Neural cell (in vitro differentiated cells): ENCODE data around the gene TACC2. TPM values are rescaled to one million over a fixed set of nuclear protein-coding genes. Genes with fewer than 3 reads are reported as not detected.

ENCODE experiments used
- H2AFZ ChIP-seq: fragments of 200-600, 300-800 bp; sonication (generic), shearing (Covaris generic); 2 replicates; pipeline ENCODE4 v1.6.0; 2014; ENCODE audit warnings: low read depth, mild to moderate bottlenecking, antibody characterized with exemption, low read length, moderate library complexity
- H3F3A ChIP-seq: fragments of 200-600 bp; shearing (Covaris generic); 2 replicates; pipeline ENCODE4 v1.6.1; 2016; ENCODE audit warnings: mild to moderate bottlenecking, moderate library complexity, mixed read lengths, antibody characterized with exemption, low read length; ENCODE audit not compliant: insufficient read depth, poor library complexity, severe bottlenecking
- H3K27ac ChIP-seq: fragments of 200-600, 300-800 bp; sonication (generic), shearing (Covaris generic); 2 replicates; pipeline ENCODE4 v1.5.1; 2014; ENCODE audit warnings: mild to moderate bottlenecking, low read length, moderate library complexity
- H3K27me3 ChIP-seq: fragments of 300-800, 200-600 bp; sonication (generic), shearing (Covaris generic); 2 replicates; pipeline ENCODE4 v1.6.0; 2014; ENCODE audit warnings: mild to moderate bottlenecking, low read depth, low read length, moderate library complexity; ENCODE audit not compliant: insufficient read depth
- H3K36me3 ChIP-seq: fragments of 300-800, 200-600 bp; sonication (generic), shearing (Covaris generic); 2 replicates; pipeline ENCODE4 v1.5.1; 2014; ENCODE audit warnings: mild to moderate bottlenecking, antibody characterized with exemption, low read length, moderate library complexity; ENCODE audit not compliant: insufficient read depth
- H3K4me2 ChIP-seq: fragments of 300-800, 200-600 bp; sonication (generic), shearing (Covaris generic); 2 replicates; pipeline ENCODE4 v1.6.0; 2014; ENCODE audit warnings: mild to moderate bottlenecking, low read length
- H3K4me3 ChIP-seq: fragments of 300-800, 200-600 bp; sonication (generic), shearing (Covaris generic); 2 replicates; pipeline ENCODE4 v1.5.1; 2014; ENCODE audit warnings: mild to moderate bottlenecking, low read length, moderate library complexity
- H3K79me2 ChIP-seq: fragments of 200-600 bp; shearing (Covaris generic); replicated peaks from 2 replicates; pipeline ENCODE4 v1.6.0; 2014; ENCODE audit warnings: mild to moderate bottlenecking, low read length, moderate library complexity; ENCODE audit not compliant: insufficient read depth
- H3K9ac ChIP-seq: fragments of 300-800, 200-600 bp; sonication (generic), shearing (Covaris generic); 2 replicates; pipeline ENCODE4 v1.6.1; 2016; ENCODE audit warnings: mild to moderate bottlenecking, low read length, mixed read lengths
- H3K9me2 ChIP-seq: fragments of 200-600 bp; shearing (Covaris generic); 2 replicates; pipeline ENCODE4 v1.6.1; 2016; ENCODE audit warnings: mild to moderate bottlenecking, low read length, mixed read lengths; ENCODE audit not compliant: insufficient read depth
- H3K9me3 ChIP-seq: fragments of 200-600, 300-800 bp; sonication (generic), shearing (Covaris generic); 2 replicates; pipeline ENCODE4 v1.6.1; 2016; ENCODE audit warnings: mild to moderate bottlenecking, mixed run types, low read length, moderate library complexity, mixed read lengths
- H4K20me1 ChIP-seq: fragments of 200-600 bp; shearing (Covaris generic); 2 replicates; pipeline ENCODE4 v1.6.1; 2016; ENCODE audit warnings: mild to moderate bottlenecking, mixed run types; ENCODE audit not compliant: insufficient read depth
- EP300 ChIP-seq: fragments of 450-650 bp; conservative IDR thresholded peaks from 2 replicates; pipeline ENCODE4 v1.6.1; 2014; ENCODE audit warnings: antibody characterized with exemption, mild to moderate bottlenecking, moderate library complexity; ENCODE audit not compliant: poor library complexity, severe bottlenecking
- EZH2 ChIP-seq: fragments of 200-600, 300-800 bp; shearing (Covaris generic), sonication (generic); IDR thresholded peaks from 2 replicates; pipeline ENCODE4 v1.6.1; 2014; ENCODE audit warnings: antibody characterized with exemption, low read length, borderline replicate concordance, mild to moderate bottlenecking; ENCODE audit not compliant: insufficient read depth, poor library complexity, severe bottlenecking
- MXI1 ChIP-seq: fragments of 450-650 bp; conservative IDR thresholded peaks from 2 replicates; pipeline ENCODE4 v1.6.1; 2014; ENCODE audit warnings: antibody characterized with exemption, mild to moderate bottlenecking; ENCODE audit not compliant: poor library complexity, severe bottlenecking
- POLR2AphosphoS5 ChIP-seq: IDR thresholded peaks from 2 replicates; pipeline ENCODE4 v1.6.1; 2012
- RAD21 ChIP-seq: fragments of 450-650 bp; conservative IDR thresholded peaks from 2 replicates; pipeline ENCODE4 v1.6.1; 2014; ENCODE audit warnings: antibody characterized with exemption, mild to moderate bottlenecking, moderate library complexity
- SMC3 ChIP-seq: fragments of 450-650 bp; conservative IDR thresholded peaks from 2 replicates; pipeline ENCODE4 v1.6.1; 2014; ENCODE audit warnings: antibody characterized with exemption, mild to moderate bottlenecking, moderate library complexity; ENCODE audit not compliant: poor library complexity
- TAF1 ChIP-seq: IDR thresholded peaks from 2 replicates; pipeline ENCODE4 v1.6.1; 2012; ENCODE audit warnings: low read depth
- polyA minus RNA-seq: library from RNA; depleted of rRNA, polyadenylated mRNA; stranded (reverse); fragments of >200 nt; gene quantifications from 2 replicates; pipeline ENCODE4 v1.2.3, GENCODE V29; 2014
- polyA plus RNA-seq: library from polyadenylated mRNA; depleted of rRNA; stranded (reverse); fragments of >200 nt; gene quantifications from 2 replicates; pipeline ENCODE4 v1.2.3, GENCODE V29; 2014
- TF ChIP-seq, protein P1 (sequence below): fragments of 450-650 bp; IDR thresholded peaks from 2 replicates; pipeline ENCODE4 v1.5.1; 2014; ENCODE audit warnings: antibody characterized with exemption, mild to moderate bottlenecking, moderate library complexity; ENCODE audit not compliant: poor library complexity, severe bottlenecking
- TF ChIP-seq, protein P2 (sequence below): IDR thresholded peaks from 2 replicates; pipeline ENCODE4 v1.6.1; 2012; ENCODE audit warnings: borderline replicate concordance

The TACC2 gene, protein sequence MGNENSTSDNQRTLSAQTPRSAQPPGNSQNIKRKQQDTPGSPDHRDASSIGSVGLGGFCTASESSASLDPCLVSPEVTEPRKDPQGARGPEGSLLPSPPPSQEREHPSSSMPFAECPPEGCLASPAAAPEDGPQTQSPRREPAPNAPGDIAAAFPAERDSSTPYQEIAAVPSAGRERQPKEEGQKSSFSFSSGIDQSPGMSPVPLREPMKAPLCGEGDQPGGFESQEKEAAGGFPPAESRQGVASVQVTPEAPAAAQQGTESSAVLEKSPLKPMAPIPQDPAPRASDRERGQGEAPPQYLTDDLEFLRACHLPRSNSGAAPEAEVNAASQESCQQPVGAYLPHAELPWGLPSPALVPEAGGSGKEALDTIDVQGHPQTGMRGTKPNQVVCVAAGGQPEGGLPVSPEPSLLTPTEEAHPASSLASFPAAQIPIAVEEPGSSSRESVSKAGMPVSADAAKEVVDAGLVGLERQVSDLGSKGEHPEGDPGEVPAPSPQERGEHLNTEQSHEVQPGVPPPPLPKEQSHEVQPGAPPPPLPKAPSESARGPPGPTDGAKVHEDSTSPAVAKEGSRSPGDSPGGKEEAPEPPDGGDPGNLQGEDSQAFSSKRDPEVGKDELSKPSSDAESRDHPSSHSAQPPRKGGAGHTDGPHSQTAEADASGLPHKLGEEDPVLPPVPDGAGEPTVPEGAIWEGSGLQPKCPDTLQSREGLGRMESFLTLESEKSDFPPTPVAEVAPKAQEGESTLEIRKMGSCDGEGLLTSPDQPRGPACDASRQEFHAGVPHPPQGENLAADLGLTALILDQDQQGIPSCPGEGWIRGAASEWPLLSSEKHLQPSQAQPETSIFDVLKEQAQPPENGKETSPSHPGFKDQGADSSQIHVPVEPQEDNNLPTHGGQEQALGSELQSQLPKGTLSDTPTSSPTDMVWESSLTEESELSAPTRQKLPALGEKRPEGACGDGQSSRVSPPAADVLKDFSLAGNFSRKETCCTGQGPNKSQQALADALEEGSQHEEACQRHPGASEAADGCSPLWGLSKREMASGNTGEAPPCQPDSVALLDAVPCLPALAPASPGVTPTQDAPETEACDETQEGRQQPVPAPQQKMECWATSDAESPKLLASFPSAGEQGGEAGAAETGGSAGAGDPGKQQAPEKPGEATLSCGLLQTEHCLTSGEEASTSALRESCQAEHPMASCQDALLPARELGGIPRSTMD (N-terminal part only)
- polyA plus RNA-seq (17.6 and 19.9 TPM in 2 replicates), polyA minus RNA-seq (17.3 and 24.7 TPM in 2 replicates)

- H4K20me1 ChIP-seq, result no peaks in the 10 kb centered on the region
- TF ChIP-seq, protein P1, sequence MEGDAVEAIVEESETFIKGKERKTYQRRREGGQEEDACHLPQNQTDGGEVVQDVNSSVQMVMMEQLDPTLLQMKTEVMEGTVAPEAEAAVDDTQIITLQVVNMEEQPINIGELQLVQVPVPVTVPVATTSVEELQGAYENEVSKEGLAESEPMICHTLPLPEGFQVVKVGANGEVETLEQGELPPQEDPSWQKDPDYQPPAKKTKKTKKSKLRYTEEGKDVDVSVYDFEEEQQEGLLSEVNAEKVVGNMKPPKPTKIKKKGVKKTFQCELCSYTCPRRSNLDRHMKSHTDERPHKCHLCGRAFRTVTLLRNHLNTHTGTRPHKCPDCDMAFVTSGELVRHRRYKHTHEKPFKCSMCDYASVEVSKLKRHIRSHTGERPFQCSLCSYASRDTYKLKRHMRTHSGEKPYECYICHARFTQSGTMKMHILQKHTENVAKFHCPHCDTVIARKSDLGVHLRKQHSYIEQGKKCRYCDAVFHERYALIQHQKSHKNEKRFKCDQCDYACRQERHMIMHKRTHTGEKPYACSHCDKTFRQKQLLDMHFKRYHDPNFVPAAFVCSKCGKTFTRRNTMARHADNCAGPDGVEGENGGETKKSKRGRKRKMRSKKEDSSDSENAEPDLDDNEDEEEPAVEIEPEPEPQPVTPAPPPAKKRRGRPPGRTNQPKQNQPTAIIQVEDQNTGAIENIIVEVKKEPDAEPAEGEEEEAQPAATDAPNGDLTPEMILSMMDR, result no peak
- TF ChIP-seq RAD21 (no peak), SMC3 (no peak), TAF1 (no peak), EZH2 (no peak), MXI1 (no peak), POLR2AphosphoS5 (no peak), EP300 (no peak)
- TF ChIP-seq, protein P2, sequence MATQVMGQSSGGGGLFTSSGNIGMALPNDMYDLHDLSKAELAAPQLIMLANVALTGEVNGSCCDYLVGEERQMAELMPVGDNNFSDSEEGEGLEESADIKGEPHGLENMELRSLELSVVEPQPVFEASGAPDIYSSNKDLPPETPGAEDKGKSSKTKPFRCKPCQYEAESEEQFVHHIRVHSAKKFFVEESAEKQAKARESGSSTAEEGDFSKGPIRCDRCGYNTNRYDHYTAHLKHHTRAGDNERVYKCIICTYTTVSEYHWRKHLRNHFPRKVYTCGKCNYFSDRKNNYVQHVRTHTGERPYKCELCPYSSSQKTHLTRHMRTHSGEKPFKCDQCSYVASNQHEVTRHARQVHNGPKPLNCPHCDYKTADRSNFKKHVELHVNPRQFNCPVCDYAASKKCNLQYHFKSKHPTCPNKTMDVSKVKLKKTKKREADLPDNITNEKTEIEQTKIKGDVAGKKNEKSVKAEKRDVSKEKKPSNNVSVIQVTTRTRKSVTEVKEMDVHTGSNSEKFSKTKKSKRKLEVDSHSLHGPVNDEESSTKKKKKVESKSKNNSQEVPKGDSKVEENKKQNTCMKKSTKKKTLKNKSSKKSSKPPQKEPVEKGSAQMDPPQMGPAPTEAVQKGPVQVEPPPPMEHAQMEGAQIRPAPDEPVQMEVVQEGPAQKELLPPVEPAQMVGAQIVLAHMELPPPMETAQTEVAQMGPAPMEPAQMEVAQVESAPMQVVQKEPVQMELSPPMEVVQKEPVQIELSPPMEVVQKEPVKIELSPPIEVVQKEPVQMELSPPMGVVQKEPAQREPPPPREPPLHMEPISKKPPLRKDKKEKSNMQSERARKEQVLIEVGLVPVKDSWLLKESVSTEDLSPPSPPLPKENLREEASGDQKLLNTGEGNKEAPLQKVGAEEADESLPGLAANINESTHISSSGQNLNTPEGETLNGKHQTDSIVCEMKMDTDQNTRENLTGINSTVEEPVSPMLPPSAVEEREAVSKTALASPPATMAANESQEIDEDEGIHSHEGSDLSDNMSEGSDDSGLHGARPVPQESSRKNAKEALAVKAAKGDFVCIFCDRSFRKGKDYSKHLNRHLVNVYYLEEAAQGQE, result no peak
Measured at GRCh38 chr10:121988361-121989324, at the start of gene TACC2. Gene TACC2, plus strand, starts transcription at chr10:121989163. Its CDS starts 32,819 bp downstream, at chr10:122021982.

More at GRCh38 chr10:121988361-121989324, at the start of gene TACC2:
- no peaks in the 10 kb centered on the region for H3F3A ChIP-seq
- no peak within 1 kb of the TSS for H3K27ac ChIP-seq
- H3K79me2 ChIP-seq, result no peaks in the 10 kb centered on the region
- H2AFZ ChIP-seq, result no peak within 1 kb of the TSS
- no peaks in the 10 kb centered on the region for H3K9me2 ChIP-seq
- no peak within 1 kb of the TSS for H3K9ac ChIP-seq
- no peak within 1 kb of the TSS for H3K4me3 ChIP-seq
- H3K4me2 ChIP-seq, result no peak within 1 kb of the TSS
- H3K27me3 ChIP-seq, result no peaks in the 10 kb centered on the region
- H3K36me3 ChIP-seq, result no peaks in the 10 kb centered on the region
- peaks cover 6% of the 10 kb centered on the region for H3K9me3 ChIP-seq
